ENCODE results near the gene OTX2. TPM values are rescaled to one million over a fixed set of nuclear protein-coding genes. Genes with fewer than 3 reads are reported as not detected.

The OTX2 gene
- not detected in 2 replicates for total RNA-seq (2014; rRNA removed; shearing (Covaris generic))

DNA sequence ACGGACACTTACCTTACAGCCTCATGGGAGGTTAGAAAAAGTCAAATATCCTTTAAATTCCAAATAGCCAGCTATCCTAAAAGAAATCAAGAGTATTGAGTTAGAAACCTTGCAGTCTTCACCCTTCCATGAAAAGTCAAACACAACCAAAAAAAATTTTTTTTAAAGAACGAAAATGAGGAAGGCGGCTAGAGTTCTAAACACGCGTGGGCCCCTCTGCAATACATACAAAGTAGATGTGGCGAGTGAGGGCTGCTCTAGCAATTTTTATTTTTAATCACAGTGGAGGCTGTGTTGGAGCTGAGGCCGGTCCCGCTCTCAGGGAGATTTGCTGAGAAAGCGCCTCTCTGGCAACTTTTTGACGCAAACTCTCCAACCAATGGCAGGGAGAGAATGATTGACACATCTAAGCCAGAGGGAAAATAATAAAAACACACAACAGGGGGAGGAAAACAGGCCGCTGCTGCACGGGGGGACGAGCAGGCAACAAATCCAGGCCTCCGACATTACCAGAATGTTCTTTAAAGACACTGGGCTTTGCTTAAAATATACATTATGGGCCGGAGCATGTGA lies at the start of gene OTX2:
OTX2 (minus strand) TSS at position 333 of the 573 bp plus-strand sequence. CDS start 5,023 bp downstream, outside the sequence.
- no peak for DNase-seq (ENCODE audit: low spot score)

DNA sequence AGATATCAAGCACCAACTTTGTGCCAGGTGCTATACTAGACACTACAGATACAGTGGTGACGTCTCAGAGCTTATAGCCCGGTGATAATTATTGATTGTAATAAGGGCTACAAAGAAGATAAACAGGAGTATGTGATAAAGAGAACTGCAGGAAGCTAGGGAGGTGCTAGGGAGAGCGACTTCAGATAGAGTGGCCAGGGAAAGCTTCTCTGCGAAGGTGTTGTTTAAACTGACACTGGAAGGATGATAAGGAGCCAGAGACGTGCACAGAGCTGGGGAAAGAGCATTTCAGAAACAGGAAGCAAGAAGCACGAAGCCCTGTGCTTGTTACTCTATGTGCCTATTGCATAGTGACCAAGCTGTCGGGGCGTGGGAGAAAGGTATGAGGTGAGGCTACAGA lies 48.1 kb upstream of the OTX2 start:
- DNase-seq (ENCODE audit: low spot score): no peak

DNA sequence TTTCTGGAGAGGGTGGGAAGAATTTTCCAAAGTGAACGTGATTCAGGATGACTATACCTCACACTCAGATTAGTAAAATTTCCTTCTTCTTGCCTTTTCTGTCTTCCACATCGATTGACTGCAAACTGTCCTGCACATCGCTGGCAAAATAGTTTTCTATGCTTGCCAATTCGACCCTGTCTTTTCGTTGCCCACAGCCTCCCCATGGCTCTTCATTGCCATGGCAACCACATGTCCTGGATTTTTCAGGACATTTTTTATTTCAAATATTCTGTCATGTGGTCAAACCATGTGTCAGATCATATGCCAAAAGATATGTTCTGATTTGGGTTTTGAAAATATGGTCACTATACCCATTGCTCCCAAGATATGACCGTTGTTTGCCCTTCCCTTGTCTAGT lies 46.9 kb upstream of the OTX2 start:
- DNase-seq (ENCODE audit: low spot score): no peak

DNA sequence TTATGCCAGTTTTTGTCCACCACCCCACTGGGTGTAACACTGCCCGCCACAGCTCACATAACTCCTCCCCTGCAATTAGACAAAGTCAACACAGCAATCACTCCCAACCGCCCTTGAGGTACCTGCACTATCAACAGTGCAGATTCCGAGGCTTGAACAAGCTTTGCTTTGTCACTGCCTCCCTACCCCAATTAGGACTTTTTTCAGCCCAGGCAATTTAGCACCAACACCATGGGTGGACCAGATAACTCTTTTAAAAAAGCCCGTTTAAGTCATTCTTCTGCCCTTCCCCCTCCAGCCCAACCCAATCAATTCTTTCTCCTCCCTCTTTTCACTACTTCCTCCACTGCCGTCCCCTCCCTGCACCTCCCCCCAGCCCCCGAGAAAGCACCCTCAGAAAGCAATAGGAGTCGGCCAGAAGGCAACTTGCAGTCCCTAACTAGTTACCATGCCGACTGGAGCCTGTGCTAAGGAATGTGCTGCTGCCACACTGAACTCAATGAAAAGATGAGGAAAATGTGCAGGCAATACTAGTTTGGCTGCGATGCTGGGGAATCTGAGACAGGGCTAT lies 45.7 kb upstream of the OTX2 start:
- no peak for DNase-seq (ENCODE audit: low spot score)

DNA sequence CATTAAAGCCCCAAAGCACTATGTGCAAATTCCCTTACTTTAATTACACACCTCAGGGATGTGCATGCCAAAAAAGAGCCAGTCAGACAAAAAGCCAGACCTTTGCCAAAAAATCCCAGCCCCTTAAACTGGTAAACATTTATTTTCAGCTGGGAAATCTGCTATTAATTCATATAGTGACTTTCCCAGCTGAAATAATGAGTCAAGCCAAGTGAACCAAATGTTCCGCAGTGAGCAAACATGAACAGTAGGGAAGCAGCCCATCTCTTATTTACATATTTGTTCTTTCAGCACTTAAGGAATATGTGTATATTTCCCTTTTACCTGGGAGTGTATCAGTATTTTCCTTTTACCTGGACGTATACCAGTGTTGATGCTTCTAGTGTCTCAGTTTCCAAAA lies 44.0 kb upstream of the OTX2 start:
- DNase-seq (ENCODE audit: low spot score): no peak

DNA sequence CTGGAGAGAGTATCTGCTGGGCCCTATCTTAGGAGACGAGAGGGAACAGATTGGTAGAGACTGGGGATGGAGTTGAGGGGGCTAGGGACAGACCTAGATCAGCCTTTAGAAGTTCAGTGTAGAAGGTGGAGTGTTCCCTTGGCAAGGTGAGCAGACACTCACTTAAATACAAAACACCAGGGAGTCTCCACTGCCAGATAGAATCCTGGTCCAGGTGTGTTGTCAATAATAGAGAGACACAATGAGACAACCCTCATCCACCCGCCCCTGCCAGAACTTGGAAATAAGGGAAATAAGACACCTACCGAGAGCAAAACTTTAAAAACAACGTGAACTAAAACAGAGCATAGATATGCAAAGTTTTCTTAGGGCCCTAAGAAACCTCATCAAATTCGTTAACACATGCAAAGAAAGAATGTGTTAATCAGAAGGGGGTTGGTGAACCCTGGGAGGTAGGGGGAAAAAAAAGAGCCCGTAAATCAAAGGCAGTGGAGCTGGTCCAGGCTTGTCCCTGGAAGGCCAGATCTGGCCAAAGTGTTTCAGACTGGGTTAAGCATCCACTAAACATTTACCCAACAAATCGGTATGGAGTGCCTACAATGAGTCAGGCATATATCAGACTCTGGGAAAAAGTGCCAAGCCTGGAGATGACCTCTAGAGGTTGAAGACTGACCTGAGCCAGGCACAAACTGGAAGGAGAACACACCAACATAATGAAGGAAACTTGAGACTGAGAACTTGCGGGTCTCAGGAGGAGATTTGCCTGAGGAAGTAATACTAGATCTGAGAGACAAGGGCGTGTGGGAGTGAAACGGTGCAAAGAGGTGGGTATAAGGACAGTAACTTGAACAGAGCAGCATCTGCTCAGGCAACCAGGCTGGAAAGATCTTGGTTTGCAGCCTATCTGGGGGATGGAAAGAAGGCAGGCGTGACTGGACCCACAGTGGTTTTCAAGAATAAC lies 37.0 kb upstream of the OTX2 start:
- no peak for DNase-seq (ENCODE audit: low spot score)

DNA sequence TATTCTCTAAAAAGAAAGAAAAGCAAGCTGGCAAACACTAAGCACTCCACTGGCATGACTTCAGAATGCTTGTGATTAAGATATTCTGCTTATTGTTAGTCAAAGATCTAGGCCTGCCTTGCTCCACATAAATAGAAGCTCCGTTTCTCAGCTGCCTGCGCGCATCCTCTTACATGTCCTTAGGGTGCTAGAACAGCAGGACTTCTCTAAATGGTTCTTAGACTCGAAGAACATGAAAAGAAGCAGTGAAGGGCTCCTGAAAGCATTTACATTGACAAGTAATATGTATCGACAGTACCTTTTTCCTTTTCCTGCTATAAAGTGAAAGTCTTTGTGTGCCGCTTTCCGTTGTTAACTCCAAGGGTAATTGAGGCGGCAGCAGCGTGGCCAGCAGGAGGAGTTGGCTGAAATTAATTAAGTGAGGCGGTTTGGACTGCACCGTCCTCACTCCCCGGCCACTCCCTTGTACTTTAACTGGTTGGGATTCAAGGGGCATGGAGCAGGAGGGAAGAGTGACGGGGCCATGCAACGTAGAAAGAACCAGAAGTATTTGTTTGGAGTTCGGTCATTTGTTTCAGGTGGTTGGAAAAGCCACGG lies 34.2 kb upstream of the OTX2 start:
- no peak for DNase-seq (ENCODE audit: low spot score)

DNA sequence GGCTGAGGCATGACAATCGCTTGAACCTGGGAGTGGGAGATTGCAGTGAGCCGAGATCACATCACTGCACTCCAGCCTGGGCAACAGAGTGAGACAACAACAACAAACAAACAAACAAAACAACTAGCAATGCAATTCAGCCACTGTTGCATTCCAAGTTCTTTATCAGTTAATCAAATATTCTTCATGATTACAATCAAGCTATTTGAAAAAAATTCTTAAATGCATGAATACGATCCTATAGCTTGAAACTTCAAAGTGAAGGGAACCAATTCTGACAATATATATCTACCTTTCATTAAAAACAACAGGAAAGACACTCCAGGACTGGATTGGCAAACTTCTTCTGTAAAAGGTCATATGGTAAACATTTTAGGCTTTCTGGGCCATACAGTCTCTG lies 31.3 kb upstream of the OTX2 start:
- DNase-seq (ENCODE audit: low spot score): no peak

DNA sequence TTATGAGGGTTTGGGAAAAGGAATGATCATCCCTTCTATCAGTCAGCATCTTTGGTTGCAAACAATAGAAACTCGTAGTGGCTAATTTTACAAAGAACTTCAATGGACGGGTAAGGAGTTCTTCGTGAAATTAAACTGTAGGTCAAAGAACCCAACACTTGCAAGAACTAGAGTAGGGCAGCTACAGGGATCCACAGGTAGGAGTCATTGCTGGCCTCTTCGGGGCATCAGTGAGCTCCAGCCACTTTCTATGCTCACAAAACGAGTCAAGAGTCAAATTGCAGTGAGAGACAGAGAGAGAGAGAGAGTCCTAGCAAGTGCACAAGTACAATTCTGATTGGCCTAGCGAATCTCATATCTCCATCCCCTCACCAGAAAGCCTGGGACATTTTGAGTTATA lies 29.9 kb upstream of the OTX2 start:
- DNase-seq (ENCODE audit: low spot score): no peak

DNA sequence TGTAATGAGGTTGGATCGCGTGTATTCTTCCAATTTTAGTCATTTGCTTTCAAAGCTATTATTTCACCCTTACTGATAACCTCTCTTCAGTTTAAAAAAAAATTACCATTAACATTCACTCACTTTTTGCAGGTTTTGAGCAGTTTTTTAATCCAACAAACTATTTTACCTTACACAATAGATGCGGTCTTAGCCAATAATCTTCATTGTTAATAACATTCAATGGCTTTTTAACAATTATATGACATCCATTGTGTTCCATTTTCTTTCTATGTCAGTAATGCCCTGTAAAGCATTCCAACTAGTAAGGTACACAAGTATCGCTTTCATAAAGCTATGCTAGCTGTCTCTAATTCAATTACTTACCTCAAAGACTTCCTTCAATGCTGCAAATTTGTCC lies 18.9 kb upstream of the OTX2 start:
- no peak for DNase-seq (ENCODE audit: low spot score)

DNA sequence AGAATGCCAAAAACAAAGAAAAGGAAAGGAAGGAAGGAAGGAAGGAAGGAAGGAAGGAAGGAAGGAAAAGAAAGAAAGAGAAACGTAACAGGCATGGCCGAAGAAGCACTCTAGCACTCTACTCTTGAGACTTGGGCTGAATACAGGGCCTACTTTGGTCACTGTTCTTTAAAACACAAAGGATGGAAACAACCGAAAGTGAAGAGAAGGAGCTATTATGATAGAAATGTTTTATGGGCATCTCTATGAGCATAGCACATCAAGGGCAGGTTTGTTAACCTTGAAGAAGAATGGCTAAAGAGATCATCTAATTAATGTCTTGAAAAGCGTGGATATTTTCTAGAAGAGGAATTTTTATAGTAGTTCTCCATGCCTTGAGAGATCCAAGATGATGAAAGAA lies 15.9 kb upstream of the OTX2 start:
- no peak for DNase-seq (ENCODE audit: low spot score)

DNA sequence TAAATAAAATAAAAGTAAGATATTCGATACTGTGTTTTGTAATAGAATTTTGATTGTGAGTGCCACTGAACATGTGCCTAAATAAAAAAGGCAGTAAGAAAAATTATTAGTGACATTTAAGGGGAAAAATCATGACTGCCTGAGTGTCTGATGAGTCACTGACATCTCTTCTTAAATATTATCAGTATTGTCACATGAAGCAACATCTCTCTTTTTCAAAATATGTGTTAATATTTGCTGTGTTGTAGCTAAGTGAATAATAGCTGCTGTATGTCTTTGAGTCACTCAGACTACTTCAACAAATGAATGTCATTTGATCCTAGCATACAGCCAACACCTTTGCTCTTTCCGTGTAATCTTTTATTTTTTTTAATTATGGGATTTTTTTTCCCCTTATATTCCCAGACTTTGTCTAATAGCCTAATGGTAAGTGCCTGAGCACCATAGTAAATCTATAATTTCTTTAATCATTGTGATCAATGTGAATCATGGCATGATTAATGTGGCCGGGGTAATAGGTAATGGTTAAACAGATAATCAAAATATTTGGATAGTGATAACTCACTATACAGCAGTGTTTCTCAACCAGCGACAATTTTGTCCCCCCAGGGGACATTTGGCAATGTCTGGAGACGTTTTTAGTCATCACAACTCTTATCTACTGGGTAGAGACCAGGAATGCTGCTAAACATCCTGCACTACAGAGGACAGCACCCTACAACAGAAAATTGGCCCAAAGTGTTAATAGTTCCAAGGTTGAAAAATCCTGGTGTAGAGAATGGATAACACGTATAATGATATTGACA lies 11.7 kb upstream of the OTX2 start:
- DNase-seq (ENCODE audit: low spot score): no peak

DNA sequence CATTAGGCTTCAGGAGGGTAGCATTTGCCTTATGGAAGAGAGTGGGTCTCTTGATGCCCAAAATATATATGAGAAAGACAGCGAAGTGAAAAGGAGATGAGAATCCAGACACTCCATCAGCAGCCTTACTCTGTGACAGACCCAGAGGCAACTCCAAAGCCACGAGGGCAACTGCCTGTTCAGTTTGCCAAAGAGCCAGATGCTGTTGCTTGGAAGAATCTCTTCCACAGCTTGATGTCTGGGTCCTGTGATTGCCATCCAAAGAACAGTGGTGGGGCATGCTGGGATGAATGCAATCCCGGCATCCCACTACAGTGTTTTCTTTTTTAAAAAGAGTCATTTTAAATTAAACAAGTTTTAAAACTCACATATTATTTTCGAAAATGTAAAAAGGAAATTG lies 10.9 kb upstream of the OTX2 start:
- DNase-seq (ENCODE audit: low spot score): no peak

DNA sequence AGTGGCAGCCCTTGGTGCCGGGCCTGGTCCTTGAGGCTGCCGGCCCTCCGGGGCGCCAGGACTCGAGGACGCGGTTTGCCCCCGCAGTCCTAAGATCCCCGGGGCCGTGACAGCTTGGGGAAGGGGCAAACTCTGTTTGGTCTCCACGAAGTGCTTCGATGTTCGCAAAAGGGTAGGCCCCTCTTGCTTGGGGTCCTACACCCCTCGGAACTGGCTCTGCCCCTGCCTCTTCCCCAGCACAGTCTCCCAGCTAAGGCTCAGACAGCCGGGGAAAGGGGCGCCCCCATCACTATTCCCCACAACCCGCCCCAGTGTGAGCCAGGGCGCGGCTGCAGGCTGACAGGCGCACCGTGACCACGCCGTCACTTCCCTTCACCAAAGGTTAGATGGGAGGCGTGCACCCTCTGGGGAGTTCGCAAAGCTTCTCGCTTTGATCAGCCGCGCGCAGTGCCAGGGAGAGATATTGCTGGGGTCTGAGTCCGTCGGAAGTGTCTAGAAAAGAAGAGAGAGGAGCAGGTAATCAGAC lies 7.2 kb upstream of the OTX2 start:
- no peak for DNase-seq (ENCODE audit: low spot score)

DNA sequence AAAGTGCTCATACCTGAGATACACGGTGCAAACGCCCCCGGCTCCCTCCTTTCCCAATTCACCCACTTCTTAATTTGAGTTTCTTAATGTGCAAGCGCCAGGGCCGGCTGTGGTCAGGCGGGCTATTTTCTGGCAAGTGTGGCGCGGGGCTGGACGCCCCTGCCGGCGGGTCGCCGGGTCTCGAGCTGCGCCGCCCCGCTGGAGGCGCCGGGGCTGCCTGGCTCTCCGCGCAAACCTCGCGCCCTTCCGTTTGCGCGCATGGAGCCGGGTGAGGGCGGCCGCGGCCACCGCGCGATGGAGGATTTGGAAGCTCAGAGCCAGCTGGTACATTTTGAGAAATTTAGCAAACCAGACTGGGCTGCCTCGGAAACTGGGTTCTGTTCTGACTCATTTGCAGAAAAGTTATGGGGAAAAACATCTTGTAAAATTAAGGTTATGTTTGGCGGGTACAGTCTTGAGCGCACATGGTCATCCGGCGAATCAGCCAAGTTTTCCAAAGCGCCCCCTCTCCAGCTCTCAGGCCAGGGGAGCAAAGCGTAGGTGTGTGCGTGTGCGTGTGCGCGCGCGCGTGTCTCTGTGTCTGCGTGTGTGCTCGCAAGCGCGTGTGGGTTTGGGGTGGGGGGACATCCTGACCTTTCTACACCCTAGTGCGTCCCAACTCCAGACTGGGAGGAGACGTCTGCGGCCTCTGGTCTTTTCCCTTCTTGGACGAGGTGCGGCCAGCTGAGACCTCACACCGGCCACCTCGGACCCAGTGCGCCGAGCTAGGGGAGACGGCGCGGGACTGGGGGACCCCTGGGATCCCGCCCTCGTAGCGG lies 6.5 kb upstream of the OTX2 start:
- DNase-seq (ENCODE audit: low spot score): no peak

DNA sequence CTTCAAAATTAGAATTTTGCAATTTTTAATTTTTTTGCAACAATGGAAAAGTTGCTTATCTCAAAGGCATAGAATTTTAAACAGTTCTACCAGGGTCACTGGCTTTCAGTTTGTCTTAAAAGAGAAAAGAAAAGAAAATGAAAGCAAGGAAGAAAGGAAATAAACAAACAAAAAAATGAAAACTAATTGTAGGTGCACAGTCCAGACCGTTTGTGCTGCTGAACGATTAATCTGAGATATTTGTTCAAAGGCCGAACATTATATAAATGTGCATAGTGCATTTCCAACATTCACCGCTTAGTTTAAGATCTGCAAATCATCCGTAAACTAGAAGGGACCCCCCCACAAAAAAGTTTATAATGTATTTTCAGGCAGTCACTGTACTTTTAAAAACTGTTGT lies 5.5 kb upstream of the OTX2 start:
- DNase-seq (ENCODE audit: low spot score): no peak

DNA sequence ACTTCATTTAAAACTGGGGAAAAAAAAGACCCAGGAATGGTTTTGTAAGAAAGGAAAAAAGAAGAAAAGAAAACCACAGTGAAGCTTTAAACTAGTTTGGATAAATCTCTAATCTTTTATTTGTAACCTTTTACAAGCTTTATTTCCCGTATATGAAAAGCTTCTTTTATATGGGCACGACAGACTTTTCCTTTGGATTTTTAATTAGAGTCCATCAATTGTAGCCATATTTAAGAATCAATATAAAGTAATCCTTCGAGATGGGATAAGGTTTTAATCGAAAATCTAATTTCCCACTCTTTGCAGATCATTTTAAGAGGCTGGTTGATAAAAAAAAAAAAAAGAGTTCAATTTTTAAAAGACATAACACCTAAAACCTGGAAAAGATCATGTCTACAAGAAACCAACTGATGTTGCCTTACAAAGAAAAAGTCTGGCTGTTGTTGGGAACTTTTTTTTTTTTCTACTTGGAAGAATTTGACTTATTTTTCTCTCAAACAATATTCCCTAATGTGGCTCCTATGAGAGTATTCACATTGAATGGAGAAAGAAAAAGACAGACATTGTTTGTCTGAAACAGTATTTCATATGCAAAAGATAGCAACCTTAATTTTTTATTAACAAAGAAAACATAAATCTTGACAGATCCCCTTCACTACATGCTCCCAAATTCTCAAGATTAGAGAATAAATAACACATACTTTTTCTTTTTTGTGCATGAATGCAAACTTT lies 4.9 kb upstream of the OTX2 start:
- no peak for DNase-seq (ENCODE audit: low spot score)

DNA sequence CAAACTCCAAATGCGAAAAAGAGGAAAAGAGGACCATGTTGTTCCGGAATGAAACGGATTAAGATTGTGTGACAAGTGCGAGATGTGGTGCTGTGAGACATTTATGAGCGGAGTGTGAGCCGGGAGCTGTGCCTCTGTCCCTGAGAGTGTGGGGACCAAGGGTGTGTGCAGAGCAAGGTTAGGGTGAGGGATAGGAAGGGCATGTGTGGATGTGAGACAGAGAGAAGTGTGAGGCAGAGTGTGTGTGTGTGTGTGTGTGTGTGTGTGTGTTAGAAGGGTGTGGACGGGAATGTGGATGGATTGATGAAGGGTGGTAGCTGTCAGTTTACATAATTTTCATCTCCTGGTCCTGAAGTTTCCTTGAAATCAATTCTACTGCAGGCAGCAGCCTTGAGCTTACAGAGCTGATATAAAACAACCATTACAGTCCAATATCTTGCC lies 4.3 kb upstream of the OTX2 start:
- no peak for DNase-seq (ENCODE audit: low spot score)

DNA sequence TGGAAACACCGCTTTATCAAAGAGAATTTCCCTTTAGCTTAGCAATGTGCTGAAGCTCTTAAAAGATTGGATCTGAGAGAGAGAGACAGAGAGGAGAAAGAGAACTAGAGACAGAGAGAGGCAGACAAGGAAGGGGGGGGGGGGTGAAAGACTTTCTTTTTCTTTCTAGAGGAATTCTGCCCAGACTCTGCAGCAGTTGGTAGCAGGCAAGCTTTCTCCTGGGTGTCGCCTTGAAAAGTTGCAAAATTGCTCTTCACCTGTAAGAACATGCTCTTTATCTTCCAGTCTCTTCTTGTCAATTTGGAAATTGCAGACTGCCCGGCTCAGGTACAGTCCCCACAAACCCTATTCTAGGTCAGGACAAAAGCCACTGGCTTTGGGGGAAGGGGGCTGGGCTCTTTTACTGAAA lies 2.9 kb upstream of the OTX2 start:
- DNase-seq (ENCODE audit: low spot score): no peak

All from H4 (cell line).